Pulmonary artery endothelial cell (primary cell): Measurements from ENCODE around the gene TECPR2. TPM values are rescaled to one million over a fixed set of nuclear protein-coding genes. Genes with fewer than 3 reads are reported as not detected.
"Not testable (repeated sequence)": the region's sequence is repeated elsewhere in the genome, so short reads cannot be mapped to it uniquely, and the experiment has no call there.

Source experiments
- DNase-seq: peaks from one replicate; pipeline ENCODE4 v3.0.0-alpha.2; 2011; ENCODE audit warnings: low read depth, low spot score
- total RNA-seq: library from RNA; depleted of rRNA; stranded (reverse); fragments of >200 nt; gene quantifications from 2 replicates; pipeline ENCODE4 v1.2.3, GENCODE V29; 2014

Gene TECPR2
- total RNA-seq, 1 donor from 2014 or later = 13.4 TPM

DNA sequence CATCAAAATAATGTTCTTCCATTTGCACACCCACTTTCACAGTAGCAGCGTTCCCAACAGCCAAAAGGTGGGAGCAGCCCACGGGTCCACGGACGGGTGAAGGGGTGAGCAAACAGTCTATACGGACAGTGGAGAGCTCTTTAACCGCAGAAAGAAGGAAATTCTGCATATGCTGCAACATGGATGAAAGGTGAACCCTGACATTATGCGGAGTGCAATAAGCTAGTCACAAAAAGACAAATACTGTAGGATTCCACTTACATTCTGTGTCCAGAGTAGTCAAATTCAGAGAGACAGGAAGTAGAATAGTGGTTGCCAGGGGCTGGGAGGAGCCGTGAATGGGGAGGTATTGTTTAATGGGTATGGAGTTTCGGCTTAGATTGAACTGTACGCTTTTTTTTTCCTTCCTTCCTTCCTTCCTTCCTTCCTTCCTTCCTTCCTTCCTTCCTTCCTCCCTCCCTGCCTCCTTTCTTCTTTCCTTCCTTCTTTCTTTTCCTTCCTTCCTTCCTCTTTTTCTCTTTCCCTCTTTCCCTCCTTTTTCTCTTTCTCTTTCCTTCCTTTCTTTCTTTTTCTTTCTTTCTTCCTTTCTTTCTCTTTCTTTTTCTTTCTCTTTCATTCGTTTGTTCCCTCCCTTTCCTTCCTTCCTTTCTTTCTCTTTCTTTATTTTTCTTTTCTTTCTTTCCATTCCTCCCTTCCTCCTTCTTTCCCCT lies 162.6 kb downstream of the TECPR2 start:
- no peak for DNase-seq

DNA sequence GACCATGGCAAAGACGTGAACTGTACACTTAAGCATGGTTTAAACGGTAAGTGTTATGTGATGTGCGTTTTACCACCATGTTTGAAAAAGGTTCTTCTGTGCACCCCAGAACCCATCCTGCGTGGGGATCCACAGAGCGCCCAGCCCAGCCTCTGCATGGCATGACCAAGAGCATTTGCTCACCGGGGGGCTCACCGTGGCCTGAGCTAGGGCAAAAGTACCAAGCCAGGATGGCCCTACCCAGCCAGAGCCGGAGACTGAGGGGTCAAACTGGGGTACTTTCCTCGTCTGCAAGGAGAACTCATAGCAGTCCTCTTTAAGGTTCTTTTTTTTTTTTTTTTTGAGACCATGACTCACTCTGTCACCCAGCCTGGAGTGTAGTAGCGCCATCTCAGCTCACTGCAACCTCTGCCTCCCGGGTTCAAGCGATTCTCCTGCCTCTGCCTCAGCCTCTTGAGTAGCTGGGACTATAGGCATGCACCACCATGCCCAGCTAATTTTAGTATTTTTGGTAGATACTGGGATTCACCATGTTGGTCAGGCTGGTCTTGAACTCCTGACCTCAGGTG lies 163.3 kb downstream of the TECPR2 start:
- no peak for DNase-seq

DNA sequence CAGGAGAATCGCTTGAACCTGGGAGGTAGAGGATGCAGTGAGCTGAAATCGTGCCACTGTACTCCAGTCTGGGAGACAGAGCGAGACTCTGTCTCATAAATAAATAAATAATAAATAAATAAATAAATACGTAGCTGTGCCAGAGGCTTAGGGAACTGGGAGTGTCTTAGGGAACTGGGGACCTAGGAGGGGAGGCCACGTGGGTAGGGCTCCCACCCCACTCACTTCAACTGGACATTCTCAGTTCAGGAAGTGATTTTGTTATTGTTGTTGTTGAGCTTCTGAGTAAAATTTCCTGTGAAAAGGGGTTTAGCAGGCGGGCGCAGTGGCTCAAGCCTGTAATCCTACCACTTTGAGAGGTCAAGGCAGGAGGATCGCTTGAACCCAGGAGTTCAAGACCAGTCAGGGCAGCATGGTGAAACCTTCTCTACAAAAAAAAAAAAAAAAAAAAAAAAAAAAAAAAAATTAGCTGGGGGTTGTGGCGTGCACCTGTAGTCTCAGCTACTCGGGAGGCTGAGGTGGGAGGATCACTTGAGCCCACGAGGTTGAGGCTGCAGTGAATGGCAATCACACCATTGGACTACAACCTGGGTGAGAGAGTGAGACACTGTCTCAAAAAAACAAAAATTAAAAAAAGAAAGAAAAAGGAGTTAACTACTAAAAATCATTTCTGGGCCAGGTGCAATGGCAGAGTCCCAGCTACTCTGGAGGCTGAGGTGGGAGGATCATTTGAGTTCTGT lies 165.9 kb downstream of the TECPR2 start:
- no peak for DNase-seq

DNA sequence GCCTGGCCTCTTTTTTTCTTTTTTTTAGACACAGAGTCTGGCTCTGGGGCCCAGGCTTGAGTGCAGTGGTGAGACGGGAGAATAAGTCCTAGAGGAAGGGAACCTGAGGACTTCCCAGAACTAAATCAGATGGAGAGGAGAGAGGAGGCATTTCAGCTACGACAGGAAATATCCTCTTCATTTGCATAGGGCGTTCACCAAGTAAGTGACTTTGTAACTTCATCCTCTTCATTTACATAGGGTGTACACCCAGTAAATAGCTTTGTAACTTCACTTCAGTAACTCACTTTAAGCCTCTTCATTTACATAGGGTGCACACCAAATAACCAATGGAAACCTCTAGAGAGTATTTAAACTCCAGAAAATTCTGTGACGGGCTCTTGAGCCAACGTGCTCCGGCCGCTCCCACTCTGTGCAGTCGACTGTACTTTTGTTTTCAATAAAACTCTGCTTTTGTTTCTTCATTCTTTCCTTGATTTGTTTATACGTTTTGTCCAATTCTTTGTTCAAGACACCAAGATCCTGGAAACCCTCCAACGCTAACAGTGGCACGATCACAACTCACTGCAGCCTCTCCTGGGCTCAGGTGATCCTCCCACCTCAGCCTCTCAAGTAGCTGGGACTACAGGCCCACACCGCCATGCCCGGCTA lies 168.2 kb downstream of the TECPR2 start:
- DNase-seq = no peak

DNA sequence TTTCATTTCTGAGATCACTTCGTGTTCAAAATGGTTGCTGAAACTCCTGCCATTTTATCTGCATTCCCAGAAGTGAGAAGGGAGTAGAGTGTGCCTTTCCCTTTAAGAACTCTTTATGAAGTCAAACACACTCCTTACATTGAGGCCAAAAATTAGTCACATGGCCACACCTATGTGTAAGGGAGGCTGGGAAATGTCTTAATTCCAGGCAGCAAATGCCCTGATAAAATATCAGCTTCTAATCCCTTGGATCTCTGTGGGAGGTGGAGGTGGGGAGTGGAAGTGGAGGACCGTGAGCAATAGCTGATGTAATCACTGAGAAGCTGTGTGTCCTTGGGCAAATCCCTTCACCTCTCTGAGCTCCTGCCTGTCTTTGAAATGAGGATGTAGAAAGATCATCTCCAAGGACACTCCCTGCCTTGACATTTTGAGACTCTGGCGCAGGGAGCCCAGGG lies 169.5 kb downstream of the TECPR2 start:
- DNase-seq = no peak

DNA sequence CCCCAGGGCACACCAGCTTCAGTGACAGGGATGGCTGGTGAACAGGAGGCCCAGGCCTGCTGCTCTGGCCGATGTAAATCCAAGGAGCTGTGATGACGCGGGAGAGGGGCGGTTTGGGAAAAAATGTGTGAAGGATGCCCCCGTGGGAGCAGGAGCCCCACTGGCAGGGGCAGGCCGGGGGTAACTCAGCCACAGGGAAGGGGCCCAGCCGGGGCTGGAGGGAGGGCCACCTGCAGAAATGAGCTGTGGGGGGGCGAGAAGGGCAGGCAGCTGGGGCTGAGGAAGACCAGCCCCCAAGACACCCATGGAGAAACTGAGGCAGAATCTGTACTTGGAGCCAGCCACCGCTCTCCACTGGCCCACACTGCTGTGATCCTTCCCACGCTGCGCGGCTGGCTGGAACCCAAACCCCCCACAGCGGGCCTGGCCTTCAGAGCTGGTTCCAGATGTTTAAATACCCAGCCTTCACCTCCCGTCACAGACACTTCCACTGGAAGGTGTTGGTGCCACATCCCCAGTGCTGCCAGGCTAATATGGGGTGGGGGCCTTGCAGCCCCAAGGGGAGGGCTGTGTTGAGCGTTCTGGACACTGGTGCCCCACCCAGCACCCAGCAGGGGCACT lies 175.3 kb downstream of the TECPR2 start:
- DNase-seq = no peak

DNA sequence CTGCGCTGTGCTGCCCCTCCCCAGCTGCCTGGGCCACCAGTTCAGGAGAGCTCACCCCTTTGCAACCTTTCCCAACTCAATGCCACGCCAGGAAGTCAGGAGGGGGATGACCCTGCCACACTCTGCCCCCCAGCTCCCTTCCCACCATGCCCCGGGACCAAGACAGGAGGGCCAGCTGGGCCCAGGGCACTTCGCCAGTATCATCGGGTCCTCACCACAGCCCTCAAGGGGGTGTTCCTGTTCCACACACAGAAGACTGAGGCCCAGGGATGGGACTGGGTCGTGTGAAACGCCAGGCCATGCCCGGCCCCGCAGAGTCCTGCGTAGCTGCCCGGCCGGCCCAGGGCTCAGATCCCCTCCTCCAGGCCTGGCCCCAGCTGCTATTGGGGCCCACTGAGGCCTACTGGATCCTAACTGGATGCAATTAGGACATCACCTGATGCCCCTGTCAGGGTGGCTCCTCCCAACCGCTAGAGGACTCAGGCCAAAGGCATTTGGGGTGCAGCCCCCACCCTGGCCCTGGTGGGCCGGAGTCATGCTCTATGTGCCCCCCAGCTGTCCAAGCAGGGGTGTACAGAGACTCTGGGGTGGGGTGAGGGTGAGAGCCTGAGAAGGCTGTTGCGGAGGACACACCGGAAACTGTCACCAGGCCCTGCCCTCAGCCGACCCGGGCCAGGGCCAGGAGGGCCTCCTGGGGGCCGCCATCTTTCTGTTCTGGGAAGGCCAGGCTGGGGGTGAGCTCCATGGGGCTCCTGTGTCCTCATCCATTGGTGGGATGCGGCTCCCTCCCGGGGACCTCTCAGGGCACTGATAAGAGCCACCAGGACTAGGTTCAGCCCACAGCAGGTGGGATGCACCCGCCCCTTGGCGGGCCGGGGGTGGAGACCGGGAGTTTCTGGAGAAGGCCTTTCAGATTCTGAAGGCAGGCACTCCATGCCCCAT lies 176.1 kb downstream of the TECPR2 start:
- DNase-seq = no peak

DNA sequence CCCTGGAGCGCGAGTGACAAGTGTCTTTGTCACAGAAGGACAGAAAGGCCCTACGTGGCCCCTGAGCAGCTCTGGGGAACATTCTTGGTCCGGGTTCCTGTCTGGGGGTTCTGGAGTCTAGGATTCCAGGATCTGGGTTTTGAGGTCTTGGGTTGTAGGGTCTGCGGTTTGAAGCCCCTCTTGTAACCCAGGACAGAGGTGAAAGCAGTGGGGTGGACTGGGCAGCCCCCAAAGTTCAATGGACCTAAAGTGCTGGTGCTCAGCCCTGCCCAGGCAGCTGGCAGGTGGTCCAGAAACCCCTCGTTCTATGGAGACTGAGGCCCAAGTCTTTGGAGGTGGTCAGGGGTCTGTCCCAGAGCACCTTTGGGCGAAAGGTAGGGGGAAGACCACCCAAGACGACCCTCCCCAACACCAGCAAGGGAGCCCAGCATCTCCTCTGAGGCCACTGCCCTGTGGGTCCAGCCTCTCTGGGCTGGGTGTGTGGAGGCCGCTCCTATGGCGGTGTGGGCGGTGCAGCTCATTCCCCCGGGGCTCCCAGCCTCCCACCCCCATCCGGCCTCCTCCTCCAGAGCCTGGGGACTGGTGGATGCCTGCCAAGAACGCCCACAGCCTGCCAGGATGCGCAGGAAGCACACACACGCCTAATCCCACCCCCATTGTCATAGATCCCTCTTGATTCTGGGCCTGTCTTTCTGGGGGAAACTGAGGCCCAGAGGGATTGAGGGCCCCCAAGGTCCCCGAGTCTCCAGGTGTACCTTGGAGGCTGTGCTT lies 177.0 kb downstream of the TECPR2 start:
- DNase-seq = no peak

DNA sequence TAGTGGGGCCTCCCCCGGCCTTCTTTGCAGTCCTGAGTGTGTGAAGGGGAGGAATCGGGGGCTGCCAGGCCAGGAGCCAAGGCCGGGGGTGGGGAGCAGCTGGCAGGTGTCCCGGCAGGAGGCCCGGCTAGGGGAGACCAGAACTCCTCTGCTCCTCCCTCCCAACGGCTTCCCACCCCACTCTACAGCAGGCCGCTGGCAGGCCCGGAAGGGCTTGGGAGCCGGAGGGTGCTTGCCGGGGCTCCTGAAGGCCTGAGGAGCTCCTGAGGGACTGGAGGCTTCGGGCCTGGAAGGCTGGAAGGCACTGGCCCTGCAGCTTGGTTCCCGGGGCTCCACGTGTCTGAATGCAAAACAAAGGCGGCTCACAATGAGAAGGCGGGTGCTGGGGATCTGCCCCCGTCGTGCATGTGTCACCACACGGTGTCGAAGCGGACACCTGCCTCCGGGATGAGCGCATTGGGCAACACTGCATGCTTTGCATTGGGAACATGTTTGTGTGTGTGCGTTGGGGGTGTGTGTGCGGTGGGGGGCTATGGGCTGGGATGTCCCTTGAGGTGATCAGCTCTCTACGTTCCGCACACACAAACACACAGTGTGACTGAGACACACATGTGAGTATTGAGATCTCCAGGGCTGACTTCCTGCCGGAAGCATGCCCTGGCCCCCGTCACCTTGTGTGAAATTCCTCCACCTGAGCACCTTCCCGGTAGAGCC lies 177.7 kb downstream of the TECPR2 start:
- no peak for DNase-seq

DNA sequence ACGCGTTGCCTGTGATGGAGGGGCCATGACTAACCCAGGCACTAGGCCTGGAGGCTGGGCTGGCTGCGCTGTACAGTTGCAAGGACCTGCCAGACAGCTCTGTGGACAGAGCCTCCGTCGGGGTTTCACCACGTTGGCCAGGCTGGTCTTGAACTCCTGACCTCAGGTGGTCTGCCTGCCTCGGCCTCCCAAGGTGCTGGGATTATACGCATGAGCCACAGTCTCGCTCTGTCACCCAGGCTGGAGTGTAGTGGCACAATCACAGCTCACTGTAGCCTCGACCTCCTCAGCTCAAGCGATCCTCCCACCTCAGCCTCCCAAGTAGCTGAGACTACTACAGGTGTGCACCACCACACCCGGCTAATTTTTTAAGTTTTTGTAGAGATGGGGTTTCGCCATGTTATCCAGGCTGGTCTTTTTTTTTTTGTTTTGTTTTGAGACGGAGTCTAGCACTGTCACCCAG lies 178.3 kb downstream of the TECPR2 start:
- not testable (repeated sequence) for DNase-seq

DNA sequence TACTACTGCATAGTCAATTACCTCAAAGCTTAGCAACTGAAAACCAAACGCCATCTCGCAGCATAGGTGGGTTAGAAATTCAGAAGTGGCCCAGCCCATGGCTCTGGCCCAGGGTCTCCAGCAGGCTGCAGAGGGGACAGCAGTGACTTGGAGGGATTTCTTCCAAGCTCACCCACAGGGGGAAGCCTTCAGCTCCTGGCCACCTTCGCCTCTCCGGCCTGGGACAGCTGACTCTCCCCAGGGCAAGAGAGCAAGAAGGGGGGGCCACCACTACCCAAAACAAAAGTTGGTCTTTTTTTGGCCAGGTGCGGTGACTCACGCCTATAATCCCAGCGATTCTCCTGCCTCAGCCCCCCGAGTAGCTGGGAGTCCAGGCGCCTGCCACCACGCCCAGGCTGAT lies 179.0 kb downstream of the TECPR2 start:
- no peak for DNase-seq

DNA sequence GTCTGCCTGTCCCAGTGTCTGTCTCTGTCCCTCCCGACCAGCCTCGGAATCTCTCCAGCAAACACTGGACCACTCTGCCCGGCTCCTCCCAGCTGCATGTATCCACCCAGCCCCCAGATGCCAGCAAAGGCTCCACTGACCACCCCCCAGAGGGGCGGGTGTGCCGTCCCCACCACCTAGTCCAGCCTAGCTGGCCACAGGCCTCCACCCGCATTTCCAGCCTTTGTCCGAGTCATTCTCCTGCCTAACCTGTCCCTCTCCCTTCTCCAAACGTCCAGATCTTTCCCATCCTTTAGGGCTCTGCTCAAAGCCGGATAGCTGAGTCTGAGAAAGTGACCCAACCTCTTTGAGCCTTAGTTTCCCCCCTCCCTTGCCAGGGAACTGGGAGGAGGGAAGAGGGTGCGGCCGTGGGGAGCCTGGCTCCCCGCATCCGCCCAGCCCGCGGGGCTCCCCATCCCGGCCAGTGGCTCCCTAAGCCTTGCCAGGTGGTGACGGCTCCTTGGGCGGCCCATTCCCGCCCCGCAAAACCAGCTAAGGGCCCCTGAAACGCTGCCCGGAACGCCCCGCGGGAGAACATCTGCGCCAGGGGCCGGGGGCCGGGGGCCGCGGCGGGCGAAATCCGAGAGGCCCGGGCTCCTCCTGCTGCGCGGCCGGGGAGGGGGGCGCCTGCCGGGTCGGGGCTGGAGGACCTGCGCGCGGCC lies 181.5 kb downstream of the TECPR2 start:
- DNase-seq = no peak

DNA sequence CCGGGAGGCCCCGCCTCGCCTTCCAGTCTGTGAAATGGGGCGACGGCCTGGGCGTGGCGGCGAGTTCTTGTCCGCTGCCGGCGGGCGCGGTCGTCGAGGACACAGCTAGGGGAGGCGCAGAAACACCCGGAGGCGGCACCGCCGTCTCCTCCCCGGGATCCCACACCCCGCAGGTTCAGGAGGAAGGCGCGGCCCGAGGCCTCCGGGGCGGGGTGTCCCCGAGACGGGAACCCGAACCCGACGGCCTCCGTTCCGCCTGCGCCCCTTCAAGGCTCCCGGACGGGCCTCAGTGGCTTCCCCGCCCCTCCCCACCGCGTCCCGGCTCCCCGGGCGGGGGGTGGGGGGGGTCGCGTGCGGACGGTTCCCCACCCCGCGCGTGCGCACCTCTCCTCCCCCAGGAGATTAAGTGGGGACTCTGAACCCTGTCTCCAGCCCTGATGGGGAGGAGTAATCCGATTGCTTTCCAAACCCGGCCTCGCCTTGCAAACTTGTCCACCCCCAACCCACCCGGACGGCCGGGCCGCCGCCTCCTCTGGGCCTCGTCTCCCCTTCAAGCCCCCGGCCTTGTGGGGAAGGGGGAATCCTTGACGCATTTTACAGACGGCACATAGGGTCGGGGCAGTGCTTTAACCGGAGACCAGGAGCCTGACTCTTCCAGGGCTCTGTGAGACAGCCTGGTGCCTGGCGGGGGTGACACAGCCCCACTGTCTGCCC lies 182.2 kb downstream of the TECPR2 start:
- no peak for DNase-seq

DNA sequence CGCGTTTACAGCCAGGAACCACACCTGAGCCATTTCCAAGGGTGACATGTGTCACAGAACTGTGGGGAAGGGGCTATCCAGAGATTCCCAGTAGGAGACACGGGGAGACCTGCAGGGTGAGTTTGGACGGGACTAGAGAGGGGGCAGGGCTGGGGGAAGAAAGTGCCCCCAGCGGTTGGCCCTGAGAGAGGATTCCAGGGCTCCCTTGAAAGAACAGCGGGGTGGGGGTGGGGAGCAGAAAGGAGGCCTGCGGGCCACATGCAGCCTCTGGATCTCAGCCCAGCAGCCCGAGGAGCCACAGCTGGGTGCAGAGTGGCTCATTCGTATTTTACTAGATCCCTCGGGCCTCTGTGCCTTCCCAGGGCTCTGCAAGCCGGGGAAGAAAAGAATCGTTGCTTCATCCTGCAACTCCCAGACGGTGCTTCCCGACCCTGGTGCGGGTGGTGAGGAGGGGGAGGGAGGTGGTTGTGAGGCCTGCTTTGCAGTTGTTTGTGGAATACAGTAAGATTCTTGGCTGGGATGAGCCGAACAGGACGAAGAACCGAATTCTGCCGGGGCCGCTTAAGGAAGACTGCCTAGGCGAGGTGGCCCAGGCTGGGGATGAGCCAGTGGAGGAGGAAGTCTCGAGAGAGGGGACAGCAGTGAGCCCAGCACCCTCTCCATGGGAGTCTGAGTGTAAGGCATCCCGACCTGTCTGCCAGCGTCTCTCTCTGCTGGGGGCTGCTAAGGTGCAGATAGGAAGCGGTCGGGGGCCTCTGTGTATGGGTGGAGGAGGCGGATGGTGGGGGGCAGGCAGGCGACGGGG lies 182.9 kb downstream of the TECPR2 start:
- DNase-seq = no peak

DNA sequence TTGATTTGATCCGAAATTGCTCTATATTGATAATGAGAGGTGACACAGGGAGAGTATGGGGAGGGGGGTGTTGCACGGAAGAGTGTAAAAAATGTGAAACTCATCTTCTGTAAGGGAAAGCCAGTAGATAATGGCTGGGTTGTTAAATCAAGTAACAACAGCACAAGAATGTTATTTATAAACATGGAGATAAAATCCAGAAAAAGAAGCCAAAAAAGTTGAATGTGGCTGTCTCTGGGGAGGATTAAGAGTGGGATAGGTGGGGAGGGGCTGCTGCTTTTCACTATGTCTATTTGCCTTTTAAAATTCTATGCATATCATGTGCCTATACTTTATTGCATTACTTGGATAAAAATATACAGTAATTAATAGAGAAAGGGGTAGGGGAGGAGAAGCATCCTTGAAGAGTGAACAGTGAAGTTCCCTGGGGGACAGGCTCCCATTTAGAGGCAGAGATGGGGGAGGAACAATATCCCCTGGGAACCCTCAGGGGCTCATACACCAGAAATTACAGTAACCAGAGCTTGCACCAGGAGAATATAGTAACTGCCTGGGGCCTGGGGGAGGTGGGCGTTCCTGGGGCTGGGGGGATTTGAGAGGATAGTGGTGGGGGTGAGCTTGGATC lies 186.0 kb downstream of the TECPR2 start:
- DNase-seq = no peak

DNA sequence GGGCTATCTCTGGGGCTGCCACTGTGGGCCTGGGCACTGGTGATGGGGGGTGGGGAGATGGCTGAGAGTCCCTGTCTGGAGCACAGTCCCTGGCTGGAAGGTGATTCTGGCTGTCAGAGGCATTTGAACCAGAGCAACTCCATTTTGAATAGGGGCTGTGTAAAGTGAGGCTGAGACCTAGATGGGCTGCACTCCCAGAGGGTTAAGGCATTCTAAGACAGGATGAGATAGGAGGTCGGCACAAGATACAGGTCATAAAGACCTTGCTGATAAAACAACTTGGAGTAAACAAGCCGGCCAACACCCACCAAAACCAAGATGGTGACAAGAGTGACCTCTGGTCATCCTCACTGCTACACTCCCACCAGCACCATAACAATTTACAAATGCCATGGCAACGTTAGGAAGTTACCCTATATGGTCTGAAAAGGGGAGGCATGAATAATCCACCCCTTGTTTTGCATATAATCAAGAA lies 188.2 kb downstream of the TECPR2 start:
- not testable (repeated sequence) for DNase-seq
